ENCODE data around the gene SORL1.

Gene SORL1

DNA sequence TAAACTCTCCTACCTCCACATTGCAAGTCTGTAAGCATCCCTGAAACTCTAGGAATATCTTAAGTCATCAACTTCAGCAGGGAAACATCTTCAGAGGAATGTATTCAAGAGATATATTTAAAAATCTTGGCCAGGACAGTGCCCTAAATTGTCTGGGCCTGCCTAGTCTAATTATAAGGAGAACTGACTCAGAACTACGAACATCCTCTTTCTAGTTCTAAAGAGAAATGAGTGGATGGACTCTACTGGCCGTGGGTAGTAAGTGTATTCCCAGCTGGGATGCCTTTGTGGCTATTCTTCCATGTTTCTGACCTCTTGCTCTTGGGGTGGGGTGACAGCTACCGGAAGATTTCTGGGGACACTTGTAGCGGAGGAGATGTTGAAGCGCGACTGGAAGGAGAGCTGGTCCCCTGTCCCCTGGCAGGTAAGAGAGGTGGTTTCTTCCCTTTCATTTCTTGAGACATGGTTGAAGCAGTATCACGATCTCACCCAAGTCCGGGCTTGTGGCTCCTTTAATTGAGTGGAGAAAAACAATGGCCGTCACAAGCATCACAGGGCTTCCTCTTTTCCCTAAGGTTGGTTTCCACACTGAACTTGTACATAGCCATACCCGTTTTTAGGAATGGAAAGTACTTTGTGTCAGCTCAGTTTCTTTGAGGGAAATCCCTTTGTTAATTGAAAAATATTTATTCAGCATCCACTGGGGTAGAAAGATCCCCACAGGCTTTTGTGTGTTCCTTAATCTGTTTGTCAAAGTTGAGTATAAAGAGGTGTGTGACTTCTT is 98.3 kb downstream of the SORL1 start:
- no peak overlapping the region for H3K27ac ChIP-seq (ENCODE audit: low read length)
- no peak overlapping the region for H3K4me3 ChIP-seq (ENCODE audit: low read depth in 1 of 2, low read length in 2 of 2)
- no peak overlapping the region for H3K9ac ChIP-seq (ENCODE audit: low read depth, low read length)
- peaks cover 4% of the 10 kb centered on the region for H3K4me1 ChIP-seq (ENCODE audit: insufficient read depth, low read length)
- no peak for ATAC-seq (ENCODE audit: insufficient read depth, low read depth)
- peaks cover 73% of the 10 kb centered on the region for H3K36me3 ChIP-seq (ENCODE audit: insufficient read depth, low read length)
- TF ChIP-seq, protein P1, sequence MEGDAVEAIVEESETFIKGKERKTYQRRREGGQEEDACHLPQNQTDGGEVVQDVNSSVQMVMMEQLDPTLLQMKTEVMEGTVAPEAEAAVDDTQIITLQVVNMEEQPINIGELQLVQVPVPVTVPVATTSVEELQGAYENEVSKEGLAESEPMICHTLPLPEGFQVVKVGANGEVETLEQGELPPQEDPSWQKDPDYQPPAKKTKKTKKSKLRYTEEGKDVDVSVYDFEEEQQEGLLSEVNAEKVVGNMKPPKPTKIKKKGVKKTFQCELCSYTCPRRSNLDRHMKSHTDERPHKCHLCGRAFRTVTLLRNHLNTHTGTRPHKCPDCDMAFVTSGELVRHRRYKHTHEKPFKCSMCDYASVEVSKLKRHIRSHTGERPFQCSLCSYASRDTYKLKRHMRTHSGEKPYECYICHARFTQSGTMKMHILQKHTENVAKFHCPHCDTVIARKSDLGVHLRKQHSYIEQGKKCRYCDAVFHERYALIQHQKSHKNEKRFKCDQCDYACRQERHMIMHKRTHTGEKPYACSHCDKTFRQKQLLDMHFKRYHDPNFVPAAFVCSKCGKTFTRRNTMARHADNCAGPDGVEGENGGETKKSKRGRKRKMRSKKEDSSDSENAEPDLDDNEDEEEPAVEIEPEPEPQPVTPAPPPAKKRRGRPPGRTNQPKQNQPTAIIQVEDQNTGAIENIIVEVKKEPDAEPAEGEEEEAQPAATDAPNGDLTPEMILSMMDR (IDR thresholded peaks at IDR 0.05; ENCODE audit: borderline replicate concordance, extremely low read depth, low read length, poor library complexity, severe bottlenecking), result no peak
- no peak for TF ChIP-seq EZH2 (IDR thresholded peaks at IDR 0.05; ENCODE audit: borderline replicate concordance, low read depth, low read length, severe bottlenecking)
- H4K20me1 ChIP-seq (ENCODE audit: insufficient read depth, low read length), result no peaks in the 10 kb centered on the region
- H3K9me3 ChIP-seq (ENCODE audit: insufficient read depth, low read length, severe bottlenecking), result no peaks in the 10 kb centered on the region
- H3K4me2 ChIP-seq (ENCODE audit: insufficient read depth, low read length), result no peak overlapping the region
- no peaks in the 10 kb centered on the region for H3K27me3 ChIP-seq (ENCODE audit: insufficient read depth, low read length, poor library complexity)
- DNase-seq, result no peak
- H2AFZ ChIP-seq (ENCODE audit: low read depth, low read length), result no peak overlapping the region
- H3K79me2 ChIP-seq (ENCODE audit: insufficient read depth, low read length), result no peaks in the 10 kb centered on the region

- Histone ChIP-seq H3K27me3 (ENCODE audit: insufficient read depth, low read length, poor library complexity) (no peaks in the 10 kb centered on the region), H2AFZ (ENCODE audit: low read depth, low read length) (no peak overlapping the region), H4K20me1 (ENCODE audit: insufficient read depth, low read length) (no peaks in the 10 kb centered on the region), H3K27ac (ENCODE audit: low read length) (no peak overlapping the region), H3K9me3 (ENCODE audit: insufficient read depth, low read length, severe bottlenecking) (no peaks in the 10 kb centered on the region), H3K9ac (ENCODE audit: low read depth, low read length) (no peak overlapping the region), H3K79me2 (ENCODE audit: insufficient read depth, low read length) (no peaks in the 10 kb centered on the region), H3K4me2 (ENCODE audit: insufficient read depth, low read length) (no peak overlapping the region), H3K36me3 (ENCODE audit: insufficient read depth, low read length) (peaks cover 71% of the 10 kb centered on the region), H3K4me1 (ENCODE audit: insufficient read depth, low read length) (peaks cover 9% of the 10 kb centered on the region), H3K4me3 (ENCODE audit: low read depth in 1 of 2, low read length in 2 of 2) (no peak overlapping the region)
- ATAC-seq (ENCODE audit: insufficient read depth, low read depth), result no peak
- DNase-seq, result no peak
- TF ChIP-seq, protein P1 (IDR thresholded peaks at IDR 0.05; ENCODE audit: borderline replicate concordance, extremely low read depth, low read length, poor library complexity, severe bottlenecking), result no peak
- TF ChIP-seq EZH2 (IDR thresholded peaks at IDR 0.05; ENCODE audit: borderline replicate concordance, low read depth, low read length, severe bottlenecking), result no peak
These were observed 99.3 kb downstream of the SORL1 start for GRCh38 chr11:121551463-121551862.

DNA sequence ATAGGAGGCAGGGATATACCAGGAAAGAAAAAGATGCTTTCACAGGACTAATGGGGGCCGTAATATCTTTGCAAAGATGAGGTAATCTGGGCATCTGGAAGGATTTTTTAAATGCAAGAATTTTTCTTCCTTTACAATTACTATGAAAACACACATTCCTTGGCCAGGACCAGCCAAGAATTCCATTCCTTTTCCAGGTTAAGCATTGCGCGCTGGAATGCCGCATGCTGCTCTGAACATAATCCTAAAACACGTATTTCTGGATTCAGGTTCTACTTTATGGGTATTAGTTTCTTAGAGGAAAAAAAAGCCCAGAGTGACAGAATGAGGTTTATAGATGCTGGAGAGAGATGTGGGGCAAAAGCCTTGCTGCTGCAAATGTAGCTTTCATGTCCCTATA is 100.0 kb downstream of the SORL1 start:
- no peak overlapping the region for H3K4me3 ChIP-seq (ENCODE audit: low read depth in 1 of 2, low read length in 2 of 2)
- no peaks in the 10 kb centered on the region for H3K79me2 ChIP-seq (ENCODE audit: insufficient read depth, low read length)
- no peaks in the 10 kb centered on the region for H4K20me1 ChIP-seq (ENCODE audit: insufficient read depth, low read length)
- H3K4me1 ChIP-seq (ENCODE audit: insufficient read depth, low read length), result peaks cover 16% of the 10 kb centered on the region
- H3K4me2 ChIP-seq (ENCODE audit: insufficient read depth, low read length), result no peak overlapping the region
- no peak for DNase-seq
- peaks cover 72% of the 10 kb centered on the region for H3K36me3 ChIP-seq (ENCODE audit: insufficient read depth, low read length)
- no peak overlapping the region for H2AFZ ChIP-seq (ENCODE audit: low read depth, low read length)
- no peak overlapping the region for H3K27ac ChIP-seq (ENCODE audit: low read length)
- H3K9ac ChIP-seq (ENCODE audit: low read depth, low read length), result no peak overlapping the region
- no peak for ATAC-seq (ENCODE audit: insufficient read depth, low read depth)
- no peaks in the 10 kb centered on the region for H3K27me3 ChIP-seq (ENCODE audit: insufficient read depth, low read length, poor library complexity)
- TF ChIP-seq, protein P1 (IDR thresholded peaks at IDR 0.05; ENCODE audit: borderline replicate concordance, extremely low read depth, low read length, poor library complexity, severe bottlenecking), result no peak
- TF ChIP-seq EZH2 (IDR thresholded peaks at IDR 0.05; ENCODE audit: borderline replicate concordance, low read depth, low read length, severe bottlenecking), result no peak
- H3K9me3 ChIP-seq (ENCODE audit: insufficient read depth, low read length, severe bottlenecking), result no peaks in the 10 kb centered on the region
